GM19452 (cell line): ENCODE measurements around the gene SLC7A10.
"Not testable (repeated sequence)": the region's sequence is repeated elsewhere in the genome, so short reads cannot be mapped to it uniquely, and the experiment has no call there.

Experiments
- ATAC-seq: cut with Tn5 transposase; IDR thresholded peaks from one replicate; pipeline ENCODE4 v1.9.1; 2021; ENCODE audit not compliant: unreplicated experiment

SLC7A10 gene

GRCh38 chr19:33204136-33204973 lies 21.3 kb downstream of the SLC7A10 start:
- no peak for ATAC-seq

- no peak for ATAC-seq
Observed at GRCh38 chr19:33203529-33203928, 22.1 kb downstream of the SLC7A10 start.

DNA sequence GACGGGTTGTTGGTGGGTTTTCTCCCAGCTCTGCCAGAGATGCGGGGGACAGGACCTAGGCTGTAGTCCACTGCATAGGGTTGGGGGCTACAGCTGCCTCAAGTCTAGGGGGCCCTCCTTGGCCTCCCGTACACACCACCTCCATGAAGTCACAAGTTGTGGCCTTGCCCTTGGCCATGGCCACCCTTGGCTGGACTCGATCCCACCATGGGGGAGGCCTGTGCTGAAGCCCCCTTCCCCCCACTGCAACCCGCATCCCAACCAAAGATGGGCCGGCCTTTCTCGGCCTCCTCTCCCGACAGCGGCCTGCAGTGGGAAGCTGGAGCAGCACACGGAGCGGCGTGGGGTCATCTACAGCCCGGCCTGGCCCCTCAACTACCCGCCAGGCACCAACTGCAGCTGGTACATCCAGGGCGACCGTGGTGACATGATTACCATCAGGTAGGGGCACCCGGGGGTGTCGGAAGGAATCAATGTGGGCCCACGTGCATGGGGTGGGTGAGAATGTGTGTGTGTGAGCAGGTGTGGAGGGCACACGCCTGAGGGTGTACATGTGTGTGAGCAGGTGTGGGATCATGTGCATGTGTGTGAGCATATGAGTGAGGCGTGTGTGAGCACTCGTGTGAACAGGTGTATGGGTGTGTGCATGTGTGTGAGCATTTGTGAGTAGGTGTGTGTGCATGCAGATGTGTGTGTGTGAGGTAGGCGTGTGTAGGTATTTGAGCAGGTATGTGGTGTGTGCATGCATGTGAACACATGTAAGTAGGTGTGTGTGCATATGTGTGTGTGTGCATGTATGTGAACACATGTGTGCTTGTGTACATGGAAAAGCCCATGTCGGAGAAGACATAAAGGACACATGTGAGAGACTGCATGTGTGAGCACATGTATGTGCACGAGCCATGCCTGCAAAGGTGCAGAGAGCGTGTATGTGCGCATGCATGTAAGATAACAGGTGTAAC lies 22.8 kb downstream of the SLC7A10 start:
- no peak for ATAC-seq

GRCh38 chr19:33201886-33202545 lies 23.6 kb downstream of the SLC7A10 start:
- ATAC-seq = no peak

DNA sequence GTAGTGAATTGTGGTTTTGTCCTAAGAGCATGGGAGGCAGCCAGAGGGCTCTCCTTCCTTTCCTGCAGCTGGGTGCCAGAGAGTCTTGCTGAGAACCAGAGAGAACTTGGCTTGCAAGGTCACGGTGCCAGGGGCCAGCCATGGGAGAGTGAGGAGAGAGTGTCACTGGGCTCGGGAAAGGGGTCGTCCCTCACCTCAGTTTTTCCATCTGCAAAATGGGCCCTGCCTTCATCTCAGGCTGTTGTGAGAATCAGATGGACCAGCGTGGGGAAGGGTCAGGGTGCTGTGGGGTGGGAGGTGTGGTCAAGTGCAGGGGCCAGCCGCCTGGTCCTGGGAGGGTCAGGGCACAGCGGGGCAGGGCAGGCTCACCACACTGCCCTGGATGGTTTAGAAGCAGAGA lies 24.2 kb downstream of the SLC7A10 start:
- ATAC-seq = no peak

DNA sequence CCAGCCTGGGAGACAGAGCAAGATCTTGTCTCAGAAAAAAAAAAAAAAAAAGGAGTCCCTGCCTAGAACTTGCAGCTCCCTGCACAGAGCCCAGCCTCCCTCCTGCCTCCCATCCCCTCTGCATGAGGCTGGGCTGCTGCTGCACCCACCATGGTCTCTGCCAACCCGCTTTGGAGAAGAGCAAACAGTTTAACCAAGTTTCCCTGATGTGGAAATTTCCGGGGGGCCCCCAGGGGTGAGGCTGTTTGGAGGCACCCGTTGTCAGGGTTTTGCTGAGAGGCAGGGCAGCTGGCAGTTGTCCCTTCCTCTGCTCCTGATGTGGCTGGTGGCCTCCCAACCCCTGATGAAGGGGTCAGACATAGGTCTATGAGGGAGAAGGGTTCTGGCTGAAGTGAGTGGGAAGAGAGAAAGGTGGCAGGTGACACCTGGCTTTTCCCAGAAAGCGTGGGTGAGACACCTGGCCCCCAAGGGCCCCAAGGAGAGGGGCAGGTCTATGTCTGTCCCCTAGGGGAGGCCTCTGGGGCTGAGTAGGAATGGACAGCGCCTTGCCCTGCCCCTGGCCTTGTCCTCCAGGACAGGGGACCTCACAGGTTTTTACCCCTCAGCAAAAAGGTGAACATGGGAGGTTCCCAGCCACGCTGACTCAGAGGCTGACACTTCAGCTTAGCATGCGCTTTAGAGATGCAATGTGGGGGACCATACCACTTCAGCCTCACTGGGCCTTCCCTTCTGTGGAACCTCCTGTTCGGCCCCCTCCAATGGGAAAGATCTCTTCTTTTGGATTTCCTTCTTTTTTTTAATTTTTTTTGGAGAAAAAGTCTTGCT lies 26.0 kb downstream of the SLC7A10 start:
- no peak for ATAC-seq

GRCh38 chr19:33198169-33198568 lies 27.5 kb downstream of the SLC7A10 start:
- no peak for ATAC-seq

GRCh38 chr19:33197591-33198000 lies 28.1 kb downstream of the SLC7A10 start:
- ATAC-seq = no peak

GRCh38 chr19:33196446-33197193 lies 29.0 kb downstream of the SLC7A10 start:
- ATAC-seq = no peak

DNA sequence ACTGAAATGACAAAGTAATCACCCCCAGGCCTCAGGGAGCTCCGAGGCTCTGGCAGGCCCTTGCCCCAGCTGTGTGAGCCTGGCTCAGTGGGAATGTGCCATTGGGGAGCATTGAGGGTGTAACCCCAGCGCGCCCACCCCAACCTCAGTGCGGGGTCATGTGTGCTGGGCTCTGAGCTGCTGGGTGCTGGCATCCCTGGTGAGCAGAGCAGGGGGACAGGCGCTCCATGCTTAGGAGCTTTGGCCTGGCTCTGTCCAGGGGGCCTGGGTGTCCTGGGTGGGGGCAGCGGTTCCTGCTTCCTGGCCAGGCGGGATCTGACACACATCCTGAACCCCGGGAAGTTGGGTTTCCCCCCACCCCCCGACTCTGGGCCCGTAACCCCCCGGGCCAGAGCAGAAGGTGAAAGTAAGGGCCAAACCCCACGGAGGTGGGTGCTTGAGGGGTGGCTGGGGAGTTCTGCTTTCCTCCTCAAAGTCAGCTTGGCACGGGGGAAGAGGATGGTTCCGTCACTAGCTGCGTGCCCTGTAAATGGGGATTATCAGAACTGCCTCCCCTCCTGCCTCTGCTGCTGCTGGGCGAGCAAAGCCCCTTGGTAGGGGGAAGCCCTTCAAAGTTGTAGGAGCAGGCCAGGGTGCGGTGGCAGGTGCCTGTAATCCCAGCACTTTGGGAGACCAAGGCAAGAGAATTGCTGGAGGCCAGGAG lies 29.9 kb downstream of the SLC7A10 start:
- ATAC-seq = no peak

GRCh38 chr19:33194886-33195644 lies 30.6 kb downstream of the SLC7A10 start:
- no peak for ATAC-seq

DNA sequence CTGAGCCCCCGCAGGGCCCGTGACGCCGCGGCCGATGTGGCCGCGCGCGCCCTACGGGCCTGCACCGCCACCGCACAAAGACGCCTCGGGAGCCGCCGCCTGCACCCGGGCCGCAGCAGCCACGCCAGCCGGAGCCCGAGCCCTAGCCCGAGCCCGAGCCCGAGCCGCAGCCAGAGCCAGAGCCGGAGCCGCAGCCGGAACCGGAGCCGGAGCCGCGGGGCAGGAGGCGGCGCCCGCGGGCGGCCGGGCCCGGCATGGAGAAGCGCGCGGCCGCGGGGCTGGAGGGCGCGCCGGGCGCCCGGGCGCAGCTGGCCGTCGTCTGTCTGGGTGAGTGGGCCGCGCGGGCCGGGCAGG lies 31.1 kb downstream of the SLC7A10 start:
- no peak for ATAC-seq

DNA sequence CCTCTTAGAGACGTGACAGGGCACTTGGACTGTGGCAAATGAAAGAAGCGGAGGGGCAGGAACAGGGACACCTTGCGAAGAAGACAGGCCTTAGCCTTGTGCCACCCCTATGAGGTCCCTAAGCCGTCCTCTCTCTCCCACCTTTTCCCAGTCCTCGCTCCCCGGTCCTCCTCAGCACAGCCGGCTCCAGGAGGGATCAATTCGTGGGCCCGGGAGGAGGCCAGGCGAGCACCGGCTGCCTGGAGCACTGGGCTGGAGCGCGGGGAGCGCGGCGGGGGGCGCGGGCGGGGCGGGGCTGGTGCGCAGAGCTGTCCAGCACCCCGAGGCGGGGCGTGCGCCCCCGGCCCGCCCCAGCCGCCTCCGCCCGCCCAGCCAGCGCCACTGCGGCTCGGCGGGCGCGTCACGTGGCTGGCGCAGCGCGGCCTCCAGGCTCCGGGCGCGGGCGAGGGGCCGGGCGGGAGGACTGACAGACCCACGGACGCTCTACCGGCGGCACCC lies 31.7 kb downstream of the SLC7A10 start, which contains the start of gene LRP3:
Gene LRP3, plus strand, starts transcription at position 466 of the 498 bp plus-strand sequence. CDS start 456 bp downstream, outside the sequence.
- no peak for ATAC-seq

DNA sequence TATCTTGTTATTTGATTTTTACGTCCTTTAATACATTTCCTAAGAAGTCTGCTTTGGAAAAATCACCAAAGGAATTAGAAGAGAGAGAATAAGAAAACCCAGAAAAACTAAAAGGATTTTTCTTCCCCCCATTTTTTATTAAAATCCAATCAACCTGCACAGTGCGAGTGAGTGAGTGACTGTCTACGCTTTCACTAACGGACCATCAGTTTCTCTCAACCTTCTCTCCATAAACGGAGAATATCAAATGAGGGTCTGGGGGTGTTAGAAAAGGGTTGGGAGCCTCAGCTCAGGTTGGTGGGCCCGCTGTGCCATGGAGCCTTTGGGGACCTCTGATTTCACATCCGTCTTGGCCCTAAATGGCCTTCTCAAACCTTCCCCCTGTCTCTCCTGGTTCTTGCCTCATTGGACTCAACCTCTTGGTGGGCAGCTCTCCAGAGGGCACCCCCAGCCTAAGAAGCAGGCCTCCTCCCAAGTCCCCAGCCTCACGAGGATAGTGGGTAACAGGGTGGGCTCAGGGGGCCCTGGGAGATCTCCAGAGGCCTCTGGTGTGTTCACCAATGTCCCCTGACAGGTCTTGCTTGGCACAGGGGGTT lies 32.3 kb downstream of the SLC7A10 start:
- ATAC-seq = no peak

- no peak for ATAC-seq
Observed at GRCh38 chr19:33192010-33192409, 33.6 kb downstream of the SLC7A10 start.

DNA sequence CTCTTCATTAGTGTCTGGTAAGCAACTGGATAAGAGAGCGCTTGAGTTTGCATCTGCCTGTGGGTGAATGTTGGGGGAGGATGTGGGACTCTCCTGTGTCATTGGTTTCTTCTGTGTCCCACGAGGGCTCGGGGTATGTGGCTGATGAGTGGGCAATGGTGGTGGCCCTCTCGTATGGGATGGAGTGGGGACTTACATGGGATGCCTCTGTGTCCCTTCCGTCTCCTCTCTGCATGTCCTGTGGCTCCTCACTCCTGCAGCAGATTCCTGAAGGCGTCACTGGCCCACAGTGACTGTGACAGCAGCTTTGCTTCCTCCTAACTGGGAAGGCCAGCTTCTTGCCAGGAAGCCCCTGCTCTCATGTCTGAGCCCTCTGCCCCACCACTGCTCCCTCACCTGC lies 34.1 kb downstream of the SLC7A10 start:
- no peak for ATAC-seq

DNA sequence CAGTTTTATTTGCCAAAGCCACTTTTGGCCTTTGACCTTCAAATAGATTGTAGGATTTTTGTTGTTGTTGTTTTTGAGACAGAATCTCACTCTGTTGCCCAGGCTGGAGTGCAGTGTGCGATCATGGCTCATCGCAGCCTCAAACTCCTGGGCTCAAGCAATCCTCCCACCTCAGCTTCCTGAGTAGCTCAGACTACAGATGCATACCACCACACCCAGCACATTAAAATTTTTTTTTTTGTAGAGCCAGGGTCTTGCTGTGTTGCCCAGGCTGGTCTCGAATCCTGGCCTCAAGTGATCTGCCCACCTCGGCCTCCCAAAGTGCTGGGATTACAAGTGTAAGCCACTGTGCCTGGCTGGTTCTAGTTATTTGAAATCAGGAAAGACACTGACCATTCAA lies 34.6 kb downstream of the SLC7A10 start:
- not testable (repeated sequence) for ATAC-seq

GRCh38 chr19:33189453-33189852 lies 36.2 kb downstream of the SLC7A10 start:
- ATAC-seq = no peak
